Fibroblast of gingiva (primary cell): Measurements from ENCODE around the gene CEP68.
"Not testable (repeated sequence)": the region's sequence is repeated elsewhere in the genome, so short reads cannot be mapped to it uniquely, and the experiment has no call there.

Experiments
- DNase-seq: peaks from one replicate; pipeline ENCODE4 v3.0.0-alpha.2; 2011; ENCODE audit warnings: low read depth

The CEP68 gene

DNA sequence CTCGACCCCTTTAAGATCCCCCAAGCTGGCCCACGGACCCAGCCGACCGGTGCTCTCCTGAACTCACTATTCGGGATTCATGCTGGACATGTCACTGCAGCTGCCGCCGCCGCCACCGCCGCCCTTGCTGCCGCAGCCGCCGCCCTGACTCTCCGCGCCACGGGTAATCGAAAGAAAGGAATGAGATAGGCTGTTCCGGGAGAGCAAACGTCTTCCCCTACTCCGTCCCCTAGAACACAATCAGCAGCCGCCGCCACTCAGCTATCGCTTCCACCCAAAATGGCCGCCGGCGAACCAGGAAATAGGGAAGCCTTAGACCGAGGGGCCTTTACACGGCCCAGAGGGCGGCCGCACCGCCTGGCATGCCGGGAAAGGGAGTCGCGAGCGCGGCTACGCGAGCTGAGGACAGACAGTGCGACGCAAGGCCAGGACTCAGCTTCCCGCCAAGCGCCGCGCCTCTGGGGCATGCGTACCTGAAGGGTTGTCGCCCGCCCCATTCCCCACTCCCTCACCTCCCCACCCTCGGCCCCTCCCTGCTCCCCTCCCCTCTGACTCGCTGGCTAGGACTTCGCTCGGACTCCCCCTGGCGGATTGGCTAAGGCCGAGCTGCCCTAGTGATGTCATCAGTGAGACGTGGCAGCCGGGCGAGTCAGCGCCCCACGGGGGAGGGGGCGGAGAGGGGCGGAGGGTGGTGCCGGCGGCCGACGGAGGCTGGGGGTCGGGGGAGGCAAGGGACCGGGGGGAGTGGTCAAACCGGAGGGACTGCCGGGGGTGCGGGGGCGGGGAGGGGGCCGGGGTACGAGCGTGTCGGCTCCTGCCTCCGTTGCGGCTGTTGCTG, 73.8 kb downstream of the CEP68 start, which contains the start of gene RAB1A:
TSS of gene RAB1A (minus strand) at position 281 of the 838 bp plus-strand sequence. CDS start at position 90, 191 bp downstream.
- peak; percentile 100 for DNase-seq

DNA sequence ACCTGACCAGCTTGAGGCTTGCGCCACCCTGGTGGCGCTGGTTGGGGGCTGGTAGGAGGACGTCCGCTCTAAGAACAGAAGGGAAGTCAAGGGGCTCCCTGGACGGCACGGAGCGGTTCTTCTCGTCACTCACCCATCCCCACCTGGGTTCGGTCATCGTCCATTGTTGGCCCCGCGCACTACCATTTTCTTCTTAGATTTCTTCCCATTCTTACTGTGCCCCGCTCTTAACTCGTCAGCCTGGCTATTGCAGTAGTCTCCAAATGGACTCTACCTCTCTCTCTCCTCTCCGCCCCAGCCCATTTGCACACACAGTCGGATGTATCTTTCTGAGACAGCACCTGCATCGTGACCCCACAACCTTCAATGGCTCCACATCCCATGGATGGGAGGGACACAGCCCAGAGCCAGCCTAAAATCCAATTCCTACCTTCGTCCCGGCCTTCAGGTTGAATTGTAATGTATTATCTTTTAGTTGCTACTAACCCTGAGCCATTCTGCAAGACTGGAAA, 74.5 kb downstream of the CEP68 start:
- DNase-seq, result no peak

DNA sequence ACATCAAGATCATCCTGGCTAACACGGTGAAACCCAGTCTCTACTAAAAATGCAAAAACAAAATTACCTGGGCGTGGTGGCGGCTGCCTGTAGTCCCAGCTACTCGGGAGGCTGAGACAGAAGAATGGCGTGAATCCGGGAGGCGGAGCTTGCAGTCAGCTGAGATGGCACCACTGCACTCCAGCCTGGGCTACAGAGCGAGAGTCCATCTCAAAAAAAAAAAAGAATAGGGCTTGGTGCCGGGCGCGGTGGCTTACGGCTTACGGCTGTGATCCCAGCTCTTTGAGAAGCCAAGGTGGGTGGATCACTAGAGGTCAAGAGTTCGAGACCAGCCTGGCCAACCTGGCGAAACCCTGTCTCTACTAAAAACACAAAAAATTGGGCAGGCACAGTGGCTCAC, 76.7 kb downstream of the CEP68 start:
- DNase-seq, result not testable (repeated sequence)

- DNase-seq, result no peak
Observed at GRCh38 chr2:65133626-65134025, 77.4 kb downstream of the CEP68 start.

DNA sequence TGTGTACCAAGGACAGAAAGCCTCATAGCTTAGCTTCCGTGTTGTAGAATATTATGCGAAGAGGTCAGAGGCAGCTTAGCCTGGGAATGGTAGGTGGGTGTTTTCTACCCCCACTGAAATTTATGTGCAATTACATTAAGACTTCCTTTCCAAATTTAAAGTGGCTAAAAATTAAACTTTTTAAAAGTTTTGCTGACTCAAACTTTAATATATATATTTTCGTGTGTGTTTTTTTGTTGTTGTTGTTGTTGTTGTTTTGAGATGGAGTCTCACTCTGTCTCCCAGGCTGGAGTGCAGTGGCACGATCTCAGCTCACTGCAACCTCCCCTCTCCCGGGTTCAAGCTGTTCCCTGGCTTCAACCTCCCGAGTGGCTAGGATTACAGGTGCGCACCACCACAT, 77.9 kb downstream of the CEP68 start:
- DNase-seq, result no peak

DNA sequence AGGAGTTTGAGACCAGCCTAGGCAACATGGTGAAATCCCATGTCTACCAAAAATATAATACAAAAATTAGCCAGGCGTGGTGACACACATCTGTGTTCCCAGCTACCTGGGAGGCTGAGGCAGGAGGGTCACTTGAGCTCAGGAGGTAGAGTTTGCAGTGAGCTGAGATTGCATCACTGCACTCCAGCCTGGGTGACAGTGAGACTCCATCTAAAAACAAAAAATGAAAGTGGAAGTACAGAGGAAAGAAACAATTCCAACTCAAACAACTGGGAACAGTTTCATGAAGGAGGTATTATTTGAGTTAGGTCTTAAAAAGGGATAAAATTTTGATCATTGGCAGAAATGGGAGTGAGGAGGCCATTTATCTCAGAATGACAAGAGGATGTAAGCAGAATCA, 80.0 kb downstream of the CEP68 start:
- DNase-seq, result no peak
